Activated naive CD8-positive, alpha-beta T cell treated with anti-CD3 and anti-CD28 coated beads, Interleukin-2, amount 10 ng/mL, durations not matched to agents 7 days and 5 days (primary cell): ENCODE data around the gene TGM3. TPM values are rescaled to one million over a fixed set of nuclear protein-coding genes. Genes with fewer than 3 reads are reported as not detected.

Source experiments
- ATAC-seq: fragments of 150-1000 bp; cut with Tn5 transposase; one replicate; pipeline ENCODE4 v1.10.0; 2021; ENCODE audit warnings: low read depth, moderate library complexity
- POLR2A ChIA-PET: fragments of 350-600 bp; sonication (Branson Sonifier 250); formaldehyde crosslinking; loops from one replicate; lab custom pipeline; 2021; ENCODE audit warnings: antibody characterized with exemption; lab: Charles Lee
- DNase-seq: peaks from one replicate; pipeline ENCODE4 v3.0.0; 2021
- H3K27ac Mint-ChIP-seq: one replicate; pipeline ENCODE4 v1.8.0; 2022; ENCODE audit warnings: mild to moderate bottlenecking, mixed read lengths
- H3K27me3 Mint-ChIP-seq: one replicate; pipeline ENCODE4 v1.8.0; 2022; ENCODE audit warnings: mild to moderate bottlenecking, moderate library complexity, mixed read lengths
- H3K36me3 Mint-ChIP-seq: one replicate; pipeline ENCODE4 v1.8.0; 2021; ENCODE audit warnings: mild to moderate bottlenecking, mixed read lengths
- H3K4me1 Mint-ChIP-seq: one replicate; pipeline ENCODE4 v1.8.0; 2021; ENCODE audit warnings: mixed read lengths
- H3K4me3 Mint-ChIP-seq: one replicate; pipeline ENCODE4 v1.8.0; 2022; ENCODE audit warnings: mild to moderate bottlenecking, moderate library complexity, mixed read lengths
- H3K9me3 Mint-ChIP-seq: one replicate; pipeline ENCODE4 v1.8.0; 2021; ENCODE audit warnings: mixed read lengths
- total RNA-seq, 2 experiments: library from RNA; stranded (reverse); gene quantifications; one replicate each; pipeline ENCODE4 v1.2.3, GENCODE V29; 2021

The TGM3 gene
- total RNA-seq, 2 experiments from 2014 or later = not detected

DNA sequence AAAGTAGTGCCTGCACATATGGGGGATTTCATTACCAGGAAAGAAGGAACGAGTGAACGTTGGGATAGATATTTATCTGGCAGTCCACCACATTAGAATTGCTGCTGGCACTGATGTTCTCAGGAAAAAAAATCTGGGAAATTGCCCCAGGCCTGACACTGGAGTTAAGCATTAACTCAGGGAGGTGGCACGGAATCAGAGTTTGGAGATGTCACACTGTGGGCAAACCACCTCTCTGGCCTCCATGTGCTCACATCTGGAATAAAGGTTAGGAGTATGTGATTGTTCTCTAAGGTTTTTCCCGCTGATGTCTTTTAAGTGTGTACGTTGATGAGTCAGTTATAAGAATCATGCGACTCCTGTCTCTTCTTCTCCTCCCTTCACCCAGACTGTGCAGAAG lies 7.9 kb downstream of the TGM3 start:
- no peaks in the 10 kb centered on the region for H3K9me3 Mint-ChIP-seq
- no peak overlapping the region for H3K4me3 Mint-ChIP-seq
- H3K36me3 Mint-ChIP-seq = no peaks in the 10 kb centered on the region
- ATAC-seq (no peak), DNase-seq (no peak)
- no peak overlapping the region for H3K27ac Mint-ChIP-seq
- POLR2A ChIA-PET = no interaction called here
- peaks cover 2% of the 10 kb centered on the region for H3K27me3 Mint-ChIP-seq
- H3K4me1 Mint-ChIP-seq = peaks cover 2% of the 10 kb centered on the region

DNA sequence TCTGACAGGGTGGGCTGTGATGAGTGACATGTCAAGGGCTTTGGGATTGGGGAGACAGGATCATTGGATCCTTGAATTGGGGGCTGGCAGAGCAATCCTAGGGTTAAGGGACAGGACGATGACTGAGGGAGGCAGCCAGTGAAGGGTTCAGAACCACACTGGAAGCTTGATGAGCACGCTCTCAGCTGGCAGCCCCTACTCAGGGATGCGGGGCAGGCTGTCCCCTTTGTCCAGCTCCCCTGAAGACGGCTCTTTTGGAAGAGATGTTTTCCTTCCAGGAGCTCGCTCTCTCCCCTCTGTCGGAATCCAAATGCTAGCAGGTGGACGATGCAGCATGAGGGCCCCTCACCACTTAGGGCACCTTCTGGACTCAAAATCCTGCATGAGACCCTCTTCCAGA lies 8.4 kb downstream of the TGM3 start:
- no peaks in the 10 kb centered on the region for H3K9me3 Mint-ChIP-seq
- no peak overlapping the region for H3K4me3 Mint-ChIP-seq
- H3K36me3 Mint-ChIP-seq = no peaks in the 10 kb centered on the region
- H3K27me3 Mint-ChIP-seq = peaks cover 2% of the 10 kb centered on the region
- ATAC-seq (no peak), DNase-seq (no peak)
- no peak overlapping the region for H3K27ac Mint-ChIP-seq
- H3K4me1 Mint-ChIP-seq = peaks cover 2% of the 10 kb centered on the region
- POLR2A ChIA-PET = no interaction called here

DNA sequence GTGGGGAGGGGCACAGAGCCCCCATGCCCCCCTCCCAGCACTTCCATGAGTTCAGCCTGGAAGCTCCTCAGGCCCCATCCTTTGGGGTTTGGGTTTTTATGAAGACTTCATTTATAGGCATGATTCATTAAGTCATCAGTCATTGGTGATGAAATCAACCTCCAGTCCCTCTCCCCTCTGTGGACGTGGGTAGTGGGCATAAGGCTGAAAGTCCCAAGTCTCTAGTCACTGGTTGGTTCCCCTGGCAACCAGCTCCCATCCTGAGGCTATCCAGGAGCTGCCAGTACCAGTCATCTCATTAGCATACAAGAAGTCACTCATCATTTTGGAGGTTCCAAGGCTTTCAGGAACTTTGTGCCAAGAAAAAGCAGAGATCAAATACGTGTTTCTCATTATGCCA lies 9.2 kb downstream of the TGM3 start:
- Mint-ChIP-seq H3K4me1 (peaks cover 2% of the 10 kb centered on the region), H3K4me3 (no peak overlapping the region), H3K27ac (no peak overlapping the region), H3K27me3 (peaks cover 2% of the 10 kb centered on the region), H3K9me3 (no peaks in the 10 kb centered on the region), H3K36me3 (no peaks in the 10 kb centered on the region)
- no peak for DNase-seq
- POLR2A ChIA-PET = no interaction called here
- ATAC-seq = no peak

DNA sequence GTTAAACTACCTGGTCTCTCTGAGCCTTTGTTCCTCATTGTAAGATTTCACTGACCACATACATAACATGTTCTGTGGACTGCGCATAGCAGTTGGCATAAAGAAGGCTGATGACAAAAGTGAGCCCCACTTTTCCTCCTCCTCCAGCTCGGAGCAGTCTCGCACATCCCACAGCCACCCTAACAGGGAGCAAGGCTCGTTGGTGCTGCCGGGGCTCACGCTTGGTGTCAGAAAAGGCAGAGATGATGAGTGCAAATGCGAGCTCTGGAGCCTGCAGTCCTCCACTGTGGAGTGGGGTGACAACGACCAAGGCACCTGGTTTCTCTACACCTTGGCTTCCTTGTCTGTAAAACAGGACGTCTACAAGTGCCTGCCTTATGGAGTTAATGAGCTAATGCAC lies 9.7 kb downstream of the TGM3 start:
- H3K36me3 Mint-ChIP-seq = no peaks in the 10 kb centered on the region
- H3K27me3 Mint-ChIP-seq = peaks cover 2% of the 10 kb centered on the region
- POLR2A ChIA-PET = no interaction called here
- ATAC-seq (no peak), DNase-seq (no peak)
- no peak overlapping the region for H3K4me3 Mint-ChIP-seq
- H3K27ac Mint-ChIP-seq = no peak overlapping the region
- peaks cover 2% of the 10 kb centered on the region for H3K4me1 Mint-ChIP-seq
- no peaks in the 10 kb centered on the region for H3K9me3 Mint-ChIP-seq

DNA sequence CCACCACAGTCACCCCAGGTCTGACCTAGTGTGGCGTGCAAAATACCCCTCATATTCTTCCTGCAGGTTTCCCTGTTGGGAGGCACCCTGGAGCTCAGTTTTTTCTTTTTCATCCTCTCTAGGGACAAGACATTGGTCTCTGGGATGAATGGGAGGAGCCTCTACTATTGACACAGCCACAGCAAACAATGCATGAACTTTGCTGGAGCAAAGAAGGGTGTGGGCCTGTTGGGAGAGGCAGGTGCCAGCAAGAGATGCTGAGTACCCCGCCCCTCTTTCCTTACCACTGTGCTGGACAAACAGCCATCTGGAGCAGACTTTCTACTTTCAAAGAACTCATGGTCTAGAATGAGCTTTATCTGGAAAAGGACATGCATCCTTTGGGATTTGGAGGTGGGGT lies 10.1 kb downstream of the TGM3 start:
- Mint-ChIP-seq H3K4me1 (peaks cover under 1% of the 10 kb centered on the region), H3K4me3 (no peak overlapping the region), H3K27ac (no peak overlapping the region), H3K36me3 (no peaks in the 10 kb centered on the region), H3K9me3 (no peaks in the 10 kb centered on the region), H3K27me3 (peaks cover 2% of the 10 kb centered on the region)
- DNase-seq (no peak), ATAC-seq (no peak)
- POLR2A ChIA-PET = no interaction called here

DNA sequence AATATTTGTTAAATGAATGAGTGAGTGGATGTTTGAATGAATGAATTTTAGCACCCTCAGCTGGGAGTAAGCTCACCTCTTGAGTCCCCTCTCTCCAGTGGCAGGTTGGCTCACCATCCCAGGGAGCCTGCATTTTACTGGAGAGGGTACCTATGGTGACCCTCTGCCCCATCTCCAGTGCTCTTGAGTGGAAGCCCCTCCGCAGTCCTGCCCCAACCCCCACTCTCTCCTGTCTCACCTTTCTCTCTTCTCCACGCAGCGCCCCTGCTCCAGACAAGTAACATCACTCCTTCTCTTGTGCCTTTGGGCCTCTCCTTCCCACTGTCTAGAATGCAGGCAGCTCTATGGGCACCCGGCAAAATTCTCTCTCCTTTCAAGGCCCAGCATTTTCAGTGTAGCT lies 11.3 kb downstream of the TGM3 start:
- H3K36me3 Mint-ChIP-seq = no peaks in the 10 kb centered on the region
- DNase-seq (no peak), ATAC-seq (no peak)
- peaks cover 2% of the 10 kb centered on the region for H3K27me3 Mint-ChIP-seq
- H3K4me1 Mint-ChIP-seq = no peaks in the 10 kb centered on the region
- POLR2A ChIA-PET = interaction anchor here (0.6 kb wide), 1 partner anchor 82 kb away, joined by 7 read pairs; no protein-coding TSS in a partner anchor
- no peak overlapping the region for H3K27ac Mint-ChIP-seq
- H3K9me3 Mint-ChIP-seq = no peaks in the 10 kb centered on the region
- no peak overlapping the region for H3K4me3 Mint-ChIP-seq

DNA sequence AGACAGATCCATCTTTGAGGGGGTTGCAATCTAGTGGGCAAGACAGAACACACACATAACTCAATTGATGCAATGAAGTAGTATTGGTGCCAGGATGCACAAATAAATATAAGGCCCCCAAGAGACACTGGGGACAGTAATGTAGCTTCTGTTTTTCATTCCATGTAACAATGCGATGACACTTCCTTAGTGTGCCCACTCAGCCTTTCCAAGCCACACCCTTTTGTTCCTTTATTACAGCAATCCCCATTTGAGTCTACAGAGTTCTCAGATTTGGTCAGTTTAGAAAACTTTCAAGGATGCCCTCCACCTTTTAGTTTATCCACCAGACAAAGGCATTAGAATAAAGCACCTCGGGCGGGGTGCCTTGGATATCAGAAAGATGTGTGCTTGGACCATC lies 15.5 kb downstream of the TGM3 start:
- POLR2A ChIA-PET = no interaction called here
- Mint-ChIP-seq H3K9me3 (no peaks in the 10 kb centered on the region), H3K36me3 (no peaks in the 10 kb centered on the region), H3K27me3 (no peaks in the 10 kb centered on the region), H3K4me1 (no peaks in the 10 kb centered on the region), H3K27ac (no peak overlapping the region), H3K4me3 (no peak overlapping the region)
- DNase-seq (no peak), ATAC-seq (no peak)

DNA sequence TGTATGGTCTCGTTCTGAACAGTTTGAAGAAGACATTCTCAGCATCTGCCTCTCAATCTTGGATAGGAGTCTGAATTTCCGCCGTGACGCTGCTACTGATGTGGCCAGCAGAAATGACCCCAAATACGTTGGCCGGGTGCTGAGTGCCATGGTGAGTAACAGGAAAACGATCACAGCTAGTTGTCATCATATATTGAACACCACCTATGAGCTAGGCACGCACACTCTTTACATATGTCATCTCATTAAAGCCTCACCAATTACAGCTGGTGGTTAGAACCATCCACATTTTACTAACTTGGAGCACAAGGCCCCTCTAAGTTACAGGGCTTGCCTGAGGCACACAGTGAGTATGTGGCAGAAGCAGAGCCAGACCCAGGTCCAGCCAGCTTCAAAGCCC lies 17.1 kb downstream of the TGM3 start:
- H3K9me3 Mint-ChIP-seq = no peaks in the 10 kb centered on the region
- DNase-seq (no peak), ATAC-seq (no peak)
- H3K36me3 Mint-ChIP-seq = no peaks in the 10 kb centered on the region
- H3K27ac Mint-ChIP-seq = no peak overlapping the region
- H3K4me3 Mint-ChIP-seq = no peak overlapping the region
- no peaks in the 10 kb centered on the region for H3K4me1 Mint-ChIP-seq
- POLR2A ChIA-PET = no interaction called here
- peaks cover 5% of the 10 kb centered on the region for H3K27me3 Mint-ChIP-seq

DNA sequence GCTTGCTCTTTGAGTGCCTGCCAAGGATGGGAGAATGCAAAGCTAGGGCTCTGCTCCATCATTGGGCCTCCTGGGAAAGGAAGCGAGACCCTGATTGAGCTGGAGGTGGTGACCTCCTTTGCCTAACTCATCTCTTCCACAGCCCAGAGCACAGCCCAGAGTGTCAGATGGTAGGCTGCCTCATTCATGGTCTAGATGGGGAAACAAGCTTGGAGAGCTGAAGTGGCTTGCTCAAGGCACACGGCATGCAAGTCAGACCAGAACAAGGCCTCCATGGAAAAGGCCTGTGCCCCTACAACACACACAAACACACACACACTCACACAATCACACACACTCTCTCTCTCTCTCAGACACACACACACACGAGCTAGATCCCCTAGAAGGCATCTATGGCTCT lies 17.5 kb downstream of the TGM3 start:
- Mint-ChIP-seq H3K9me3 (no peaks in the 10 kb centered on the region), H3K27me3 (peaks cover 5% of the 10 kb centered on the region), H3K4me1 (no peaks in the 10 kb centered on the region), H3K36me3 (no peaks in the 10 kb centered on the region), H3K4me3 (no peak overlapping the region), H3K27ac (no peak overlapping the region)
- ATAC-seq (no peak), DNase-seq (no peak)
- POLR2A ChIA-PET = no interaction called here

DNA sequence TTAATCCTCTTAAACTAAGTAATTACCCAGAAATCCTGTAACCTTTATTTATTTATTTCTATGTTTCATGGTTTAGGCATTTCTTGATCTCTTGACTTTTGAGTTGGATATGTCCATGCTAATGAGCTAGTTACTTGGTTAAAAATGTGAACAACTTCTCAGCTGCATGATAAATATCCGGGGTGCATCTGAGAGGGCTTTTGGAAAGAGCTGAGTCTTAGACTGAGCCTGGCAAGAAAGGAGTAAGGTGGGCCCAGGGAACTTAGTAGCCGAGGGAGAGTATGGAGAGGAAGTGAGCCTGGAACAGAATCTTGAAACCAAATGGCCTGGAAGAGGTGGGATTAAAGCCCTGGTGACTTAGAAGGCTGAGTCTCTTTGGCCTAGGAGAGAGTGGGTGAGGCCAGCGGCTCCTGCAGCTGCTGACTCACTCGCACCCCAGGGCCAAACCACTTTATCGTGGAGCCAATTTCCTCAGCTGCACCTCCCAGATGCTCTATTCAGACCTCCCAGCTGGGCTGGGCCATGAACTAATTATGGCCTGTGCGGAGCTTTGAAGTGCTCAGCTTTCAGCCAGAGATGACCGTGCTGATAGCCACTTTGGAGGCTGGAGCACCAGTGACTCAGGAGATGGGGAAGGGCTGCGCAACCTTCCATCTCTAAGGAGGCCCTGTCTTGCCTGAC lies 19.1 kb downstream of the TGM3 start:
- Mint-ChIP-seq H3K9me3 (no peaks in the 10 kb centered on the region), H3K27ac (no peak overlapping the region), H3K27me3 (peaks cover 5% of the 10 kb centered on the region), H3K4me3 (no peak overlapping the region), H3K36me3 (no peaks in the 10 kb centered on the region), H3K4me1 (no peaks in the 10 kb centered on the region)
- ATAC-seq (no peak), DNase-seq (no peak)
- POLR2A ChIA-PET = no interaction called here

DNA sequence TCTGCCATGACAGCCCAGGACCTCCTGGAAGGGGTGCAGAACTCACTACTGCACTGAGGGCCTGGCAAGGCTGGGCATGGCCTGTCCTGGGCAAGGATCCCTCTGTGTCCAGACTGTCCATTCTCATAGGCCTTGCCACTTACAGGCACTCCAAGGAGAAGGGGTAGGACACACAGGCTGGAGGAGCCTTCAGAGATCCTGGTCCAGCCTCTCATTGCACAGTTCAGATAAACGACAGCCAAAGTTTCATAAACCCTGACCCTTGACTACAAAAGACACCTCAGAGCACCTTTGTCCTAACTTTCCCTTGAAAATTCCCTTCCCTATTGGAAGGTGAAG lies 19.6 kb downstream of the TGM3 start:
- H3K9me3 Mint-ChIP-seq = no peaks in the 10 kb centered on the region
- no peak overlapping the region for H3K4me3 Mint-ChIP-seq
- ATAC-seq (no peak), DNase-seq (no peak)
- peaks cover 5% of the 10 kb centered on the region for H3K27me3 Mint-ChIP-seq
- H3K27ac Mint-ChIP-seq = no peak overlapping the region
- H3K36me3 Mint-ChIP-seq = no peaks in the 10 kb centered on the region
- no peaks in the 10 kb centered on the region for H3K4me1 Mint-ChIP-seq
- POLR2A ChIA-PET = no interaction called here

DNA sequence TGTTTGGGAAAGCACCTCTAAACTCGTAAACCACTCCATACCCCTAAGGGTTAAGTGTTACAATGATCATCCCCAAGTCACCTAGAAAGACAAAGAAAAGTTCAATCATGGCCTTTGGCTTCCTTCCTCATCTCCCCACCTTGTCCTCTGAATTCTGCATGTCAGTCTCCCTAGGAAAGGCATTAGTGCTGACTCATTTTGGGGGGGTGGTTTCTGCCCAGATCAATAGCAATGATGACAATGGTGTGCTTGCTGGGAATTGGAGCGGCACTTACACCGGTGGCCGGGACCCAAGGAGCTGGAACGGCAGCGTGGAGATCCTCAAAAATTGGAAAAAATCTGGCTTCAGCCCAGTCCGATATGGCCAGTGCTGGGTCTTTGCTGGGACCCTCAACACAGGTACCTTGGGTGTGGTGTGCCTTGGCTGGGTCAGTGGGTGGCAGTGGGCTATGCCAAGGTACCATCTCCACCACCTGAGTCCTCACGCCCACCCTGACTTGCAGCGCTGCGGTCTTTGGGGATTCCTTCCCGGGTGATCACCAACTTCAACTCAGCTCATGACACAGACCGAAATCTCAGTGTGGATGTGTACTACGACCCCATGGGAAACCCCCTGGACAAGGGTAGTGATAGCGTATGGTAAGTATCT lies 21.2 kb downstream of the TGM3 start:
- Mint-ChIP-seq H3K27ac (no peak overlapping the region), H3K9me3 (no peaks in the 10 kb centered on the region), H3K4me1 (no peaks in the 10 kb centered on the region), H3K36me3 (no peaks in the 10 kb centered on the region), H3K4me3 (no peak overlapping the region), H3K27me3 (peaks cover 5% of the 10 kb centered on the region)
- POLR2A ChIA-PET = no interaction called here
- no peak for DNase-seq
- ATAC-seq = no peak

DNA sequence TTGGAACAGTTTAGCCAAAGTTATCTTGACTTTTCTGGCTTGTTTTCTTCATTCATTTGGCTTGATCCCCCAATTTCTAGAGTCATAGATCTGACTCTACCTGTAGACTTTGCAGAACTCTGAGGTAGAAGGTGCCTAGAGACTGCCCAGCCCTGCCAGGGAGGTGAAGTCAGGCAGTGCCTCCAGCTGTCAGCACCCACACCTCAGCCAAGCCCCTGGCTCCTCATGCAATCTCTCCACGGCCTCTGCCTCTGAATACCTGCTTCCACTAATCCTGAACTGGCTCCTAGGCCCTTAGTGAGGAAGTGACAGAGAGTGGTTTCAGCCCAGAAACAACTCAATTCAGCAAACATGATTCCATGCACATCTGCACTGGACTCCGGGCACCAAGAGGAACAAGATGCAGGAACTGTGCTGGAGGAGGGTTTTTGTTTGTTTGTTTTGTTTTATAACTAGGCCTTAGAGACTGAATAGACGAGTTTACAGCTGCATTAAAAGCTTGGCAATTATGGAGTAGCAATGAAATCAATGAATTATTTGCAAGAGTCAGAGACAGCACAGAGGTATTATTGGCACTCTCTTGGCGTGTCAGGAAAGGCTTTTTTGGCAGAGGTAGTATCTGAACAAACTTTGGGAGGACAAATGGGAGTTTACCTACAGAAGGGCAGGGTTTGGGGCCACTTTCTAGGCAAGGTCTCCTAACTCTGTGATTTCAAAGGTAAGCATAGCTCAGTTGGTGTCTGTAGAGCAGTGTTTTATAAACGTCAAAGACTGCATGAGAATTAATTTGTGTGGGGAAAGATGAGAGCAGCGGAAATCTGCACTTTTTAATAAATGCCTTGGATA lies 25.2 kb downstream of the TGM3 start:
- H3K9me3 Mint-ChIP-seq = no peaks in the 10 kb centered on the region
- DNase-seq (no peak), ATAC-seq (no peak)
- no peak overlapping the region for H3K27ac Mint-ChIP-seq
- H3K36me3 Mint-ChIP-seq = no peaks in the 10 kb centered on the region
- POLR2A ChIA-PET = no interaction called here
- no peaks in the 10 kb centered on the region for H3K4me1 Mint-ChIP-seq
- no peak overlapping the region for H3K4me3 Mint-ChIP-seq
- peaks cover 20% of the 10 kb centered on the region for H3K27me3 Mint-ChIP-seq

DNA sequence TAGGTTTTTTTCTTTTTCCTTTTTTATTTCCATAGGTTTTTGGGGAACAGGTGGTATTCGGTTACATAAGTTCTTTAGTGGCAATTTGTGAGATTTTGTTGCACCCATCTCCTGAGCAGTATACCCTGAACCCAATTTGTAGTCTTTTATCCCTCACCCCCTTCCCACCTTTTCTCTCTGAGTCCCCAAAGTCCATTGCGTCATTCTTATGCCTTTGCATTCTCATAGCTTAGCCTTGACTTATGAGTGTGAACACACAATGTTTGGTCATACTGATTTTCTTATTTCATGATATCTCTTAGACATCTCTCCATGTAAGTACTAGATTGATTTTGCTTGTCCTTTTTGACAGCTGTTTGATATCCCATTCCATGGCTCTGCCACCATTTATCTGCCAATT lies 27.2 kb downstream of the TGM3 start:
- Mint-ChIP-seq H3K4me3 (no peak overlapping the region), H3K36me3 (no peaks in the 10 kb centered on the region), H3K27ac (no peak overlapping the region), H3K9me3 (no peaks in the 10 kb centered on the region), H3K4me1 (no peaks in the 10 kb centered on the region), H3K27me3 (peaks cover 15% of the 10 kb centered on the region)
- POLR2A ChIA-PET = no interaction called here
- no peak for DNase-seq
- no peak for ATAC-seq
